Mucosa of gallbladder (tissue), 1 donor: ENCODE results near the gene BNIP5. TPM values are rescaled to one million over a fixed set of nuclear protein-coding genes. Genes with fewer than 3 reads are reported as not detected.

Source experiments
- DNase-seq: peaks from one replicate; pipeline ENCODE4 v3.0.0-alpha.2; 2020; ENCODE audit warnings: low spot score
- total RNA-seq: library from RNA; stranded (reverse); gene quantifications from one replicate; pipeline ENCODE4 v1.2.1, GENCODE V29; 2021
- donor health status: DM: no; HTN: no; CAD: no.

Gene BNIP5
- total RNA-seq, 1 donor from 2014 or later, result 7.4 TPM

DNA sequence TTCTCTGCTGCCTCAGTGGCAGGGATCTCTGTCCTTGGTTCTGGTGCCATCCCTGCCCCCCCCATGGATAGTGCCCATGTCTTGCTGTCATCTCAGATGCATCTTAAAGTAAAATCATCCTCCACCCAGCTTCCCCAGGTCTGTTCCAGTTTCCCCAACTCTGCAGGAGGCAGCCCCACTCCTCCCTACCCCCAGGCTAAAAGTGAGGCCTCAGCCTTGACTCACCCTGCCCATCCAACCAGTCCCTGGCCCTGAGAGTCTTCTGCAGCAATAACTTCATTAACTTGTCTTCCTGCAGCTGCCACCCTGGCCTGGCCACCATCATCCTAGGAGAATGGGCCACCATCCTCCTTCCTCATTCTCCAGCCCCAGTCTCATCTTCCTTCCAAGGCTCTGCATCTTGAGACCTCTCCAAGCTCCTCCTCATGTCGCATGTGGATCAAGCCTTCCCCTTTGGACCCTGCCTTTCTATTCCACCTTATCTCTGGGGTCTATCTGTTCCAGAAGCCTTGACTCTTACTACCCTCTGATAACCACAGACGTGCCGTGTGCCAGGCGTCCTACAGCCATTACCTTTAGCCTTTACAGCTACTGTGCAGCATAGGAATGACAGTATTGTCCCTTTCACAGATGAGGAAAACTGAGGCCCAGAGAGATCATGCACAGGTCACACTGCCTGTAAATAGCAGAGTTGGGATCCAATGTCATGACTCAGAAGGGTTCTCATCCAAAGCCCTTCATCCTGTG lies 68.8 kb downstream of the BNIP5 start:
- no peak for DNase-seq

DNA sequence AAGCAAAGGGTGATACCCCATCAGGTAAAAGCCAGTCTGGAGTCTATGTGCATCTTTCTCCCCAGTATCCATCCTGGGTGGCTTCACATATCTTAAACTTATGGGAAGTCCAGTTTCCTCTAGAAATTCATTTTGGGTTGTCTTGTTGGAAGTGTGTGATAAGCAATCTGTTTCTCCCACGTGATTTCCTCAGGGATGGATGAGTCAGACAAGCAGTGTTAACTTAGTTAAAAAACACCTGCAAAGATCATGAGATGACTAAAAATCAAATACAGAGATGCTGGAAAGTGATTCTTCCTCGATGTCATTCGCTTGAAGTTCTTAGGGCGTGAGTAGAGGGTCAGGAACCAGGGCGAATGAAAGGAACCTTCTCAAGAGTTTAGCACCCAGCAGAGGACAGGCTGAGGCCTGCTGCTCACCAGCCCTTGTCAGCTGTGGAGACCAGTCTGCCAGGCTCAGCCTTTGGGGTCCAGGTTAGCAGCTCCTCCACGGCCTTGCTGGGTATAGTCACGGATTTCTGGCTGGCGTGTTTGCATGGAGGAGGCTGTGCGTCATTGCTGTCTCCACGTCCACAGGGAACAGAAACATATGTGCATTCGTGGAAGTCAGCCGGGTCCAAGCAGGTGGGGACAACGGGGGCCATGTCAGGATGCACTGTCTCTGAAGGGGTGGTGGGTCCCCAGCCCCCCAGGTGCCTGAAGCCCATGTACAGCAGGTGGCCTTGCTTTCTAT lies 69.6 kb downstream of the BNIP5 start:
- no peak for DNase-seq

Other genes starting within 250 kb of the BNIP5 start
- 72.2 TPM for gene MAPK13, start 206.4 kb downstream of the BNIP5 start, total RNA-seq
- 47.0 TPM for gene BRPF3, start 140.1 kb downstream of the BNIP5 start, total RNA-seq
- 0.14 TPM for gene PNPLA1, start 66.8 kb downstream of the BNIP5 start, total RNA-seq
- 2.5 TPM for gene ETV7, start 50.8 kb upstream of the BNIP5 start, total RNA-seq
- gene PXT1, start 106.0 kb upstream of the BNIP5 start, total RNA-seq, result not detected
- 37.2 TPM for gene KCTD20, start 106.1 kb upstream of the BNIP5 start, total RNA-seq
- 41.6 TPM for gene STK38, start 210.6 kb upstream of the BNIP5 start, total RNA-seq